Endothelial cell of umbilical vein (primary cell): ENCODE data around the gene ACAD8.

Experiments used
- CTCF ChIP-seq, 2 donors: IDR thresholded peaks; 1 replicate in 1 of 2; 2 replicates in 1 of 2; pipeline ENCODE4 v1.5.1; 2011; ENCODE audit warnings: low read length in 2 of 2, mild to moderate bottlenecking in 2 of 2, moderate library complexity in 2 of 2, control low read depth in 1 of 2, inconsistent platforms in 1 of 2, low read depth in 1 of 2; ENCODE audit not compliant: insufficient read depth in 1 of 2; ENCODE audit errors: extremely low read depth in 1 of 2
- EZH2 ChIP-seq: IDR thresholded peaks from 2 replicates; pipeline ENCODE4 v1.6.1; 2012; ENCODE audit warnings: borderline replicate concordance, low read depth, mild to moderate bottlenecking, moderate library complexity, low read length, inconsistent platforms; ENCODE audit not compliant: severe bottlenecking
- MYC ChIP-seq: IDR thresholded peaks from one replicate; pipeline ENCODE4 v1.6.1; 2011; ENCODE audit warnings: mild to moderate bottlenecking, low read depth, low read length
- POLR2A ChIP-seq: IDR thresholded peaks from 2 replicates; pipeline ENCODE4 v1.6.1; 2012; ENCODE audit warnings: low read depth, mild to moderate bottlenecking, control low read depth, low read length

GRCh38 chr11:134223836-134224709 lies 29.3 kb upstream of the ACAD8 start, which contains the start of the genes NCAPD3 and VPS26B:
- TF ChIP-seq CTCF (IDR thresholded peaks at IDR 0.05; ENCODE audit: extremely low read depth in 1 of 2, insufficient read depth in 1 of 2, low read depth in 1 of 2, low read length in 2 of 2) (no peak), MYC (no peak), EZH2 (no peak), POLR2A (peak; percentile 95)
